ENCODE data around the gene ATP2A3.

GRCh38 chr17:3989041-3989886 is 25.0 kb upstream of the ATP2A3 start:
- TF ChIP-seq CTCF (IDR thresholded peaks at IDR 0.05; ENCODE audit: poor library complexity, severe bottlenecking) (no peak), SMC3 (conservative IDR thresholded peaks at IDR 0.05; ENCODE audit: poor library complexity) (no peak), EZH2 (IDR thresholded peaks at IDR 0.05; ENCODE audit: borderline replicate concordance, insufficient read depth, low read length, poor library complexity, severe bottlenecking) (no peak), EP300 (conservative IDR thresholded peaks at IDR 0.05; ENCODE audit: poor library complexity, severe bottlenecking) (no peak), POLR2AphosphoS5 (IDR thresholded peaks at IDR 0.05) (no peak), TAF1 (IDR thresholded peaks at IDR 0.05; ENCODE audit: low read depth) (no peak), REST (IDR thresholded peaks at IDR 0.05; ENCODE audit: borderline replicate concordance) (no peak), RAD21 (conservative IDR thresholded peaks at IDR 0.05) (no peak)

Measured in neural cell (in vitro differentiated cells).